ENCODE measurements around the gene SGSM1. TPM values are rescaled to one million over a fixed set of nuclear protein-coding genes. Genes with fewer than 3 reads are reported as not detected.
"Not testable (repeated sequence)": the region's sequence is repeated elsewhere in the genome, so short reads cannot be mapped to it uniquely, and the experiment has no call there.

Gene SGSM1
- total RNA-seq, 1 donor from 2014 or later = 1.2 TPM

- H3K4me1 Mint-ChIP-seq (ENCODE audit: low read depth, unreplicated experiment) = peaks cover 11% of the 10 kb centered on the region
- no peak overlapping the region for H3K4me3 Mint-ChIP-seq (ENCODE audit: unreplicated experiment)
- TF ChIP-seq CTCF (IDR thresholded peaks at IDR 0.05; ENCODE audit: partially characterized antibody, unreplicated experiment) = no peak
- H3K9me3 Mint-ChIP-seq (ENCODE audit: unreplicated experiment) = peaks cover 4% of the 10 kb centered on the region
- no peaks in the 10 kb centered on the region for H3K27me3 Mint-ChIP-seq (ENCODE audit: unreplicated experiment)
- H3K27ac Mint-ChIP-seq (ENCODE audit: unreplicated experiment) = no peak overlapping the region
- H3K36me3 Mint-ChIP-seq (ENCODE audit: unreplicated experiment) = peaks cover 6% of the 10 kb centered on the region
- no peak for DNase-seq
Observed at GRCh38 chr22:24836282-24836681, 30.3 kb downstream of the SGSM1 start.

GRCh38 chr22:24837517-24837916 is 31.5 kb downstream of the SGSM1 start:
- H3K27ac Mint-ChIP-seq (ENCODE audit: unreplicated experiment); H3K9me3 Mint-ChIP-seq (ENCODE audit: unreplicated experiment); H3K36me3 Mint-ChIP-seq (ENCODE audit: unreplicated experiment); DNase-seq; H3K4me3 Mint-ChIP-seq (ENCODE audit: unreplicated experiment); H3K27me3 Mint-ChIP-seq (ENCODE audit: unreplicated experiment): not testable (repeated sequence)
- H3K4me1 Mint-ChIP-seq (ENCODE audit: low read depth, unreplicated experiment) = peaks cover 11% of the 10 kb centered on the region

- TF ChIP-seq CTCF (IDR thresholded peaks at IDR 0.05; ENCODE audit: partially characterized antibody, unreplicated experiment) = no peak
- DNase-seq = no peak
- Mint-ChIP-seq H3K9me3 (ENCODE audit: unreplicated experiment) (peaks cover 1% of the 10 kb centered on the region), H3K27ac (ENCODE audit: unreplicated experiment) (no peak overlapping the region), H3K4me3 (ENCODE audit: unreplicated experiment) (no peak overlapping the region), H3K4me1 (ENCODE audit: low read depth, unreplicated experiment) (peaks cover 3% of the 10 kb centered on the region), H3K27me3 (ENCODE audit: unreplicated experiment) (no peaks in the 10 kb centered on the region), H3K36me3 (ENCODE audit: unreplicated experiment) (no peaks in the 10 kb centered on the region)
Observed at GRCh38 chr22:24841261-24841660, 35.2 kb downstream of the SGSM1 start.

- peak overlapping the region; percentile 54 for H3K27ac Mint-ChIP-seq (ENCODE audit: unreplicated experiment)
- H3K27me3 Mint-ChIP-seq (ENCODE audit: unreplicated experiment) = no peaks in the 10 kb centered on the region
- no peak for DNase-seq
- H3K4me3 Mint-ChIP-seq (ENCODE audit: unreplicated experiment) = no peak overlapping the region
- TF ChIP-seq CTCF (IDR thresholded peaks at IDR 0.05; ENCODE audit: partially characterized antibody, unreplicated experiment) = no peak
- no peaks in the 10 kb centered on the region for H3K4me1 Mint-ChIP-seq (ENCODE audit: low read depth, unreplicated experiment)
- H3K36me3 Mint-ChIP-seq (ENCODE audit: unreplicated experiment) = no peaks in the 10 kb centered on the region
- no peaks in the 10 kb centered on the region for H3K9me3 Mint-ChIP-seq (ENCODE audit: unreplicated experiment)
Observed at GRCh38 chr22:24843048-24843447, 37.0 kb downstream of the SGSM1 start.

- Mint-ChIP-seq H3K4me1 (ENCODE audit: low read depth, unreplicated experiment) (no peaks in the 10 kb centered on the region), H3K27me3 (ENCODE audit: unreplicated experiment) (no peaks in the 10 kb centered on the region), H3K27ac (ENCODE audit: unreplicated experiment) (no peak overlapping the region), H3K36me3 (ENCODE audit: unreplicated experiment) (no peaks in the 10 kb centered on the region), H3K4me3 (ENCODE audit: unreplicated experiment) (no peak overlapping the region), H3K9me3 (ENCODE audit: unreplicated experiment) (no peaks in the 10 kb centered on the region)
- no peak for DNase-seq
- no peak for TF ChIP-seq CTCF (IDR thresholded peaks at IDR 0.05; ENCODE audit: partially characterized antibody, unreplicated experiment)
Observed at GRCh38 chr22:24845041-24845898, 39.3 kb downstream of the SGSM1 start.

Data from glutamatergic neuron (in vitro differentiated cells).